ENCODE measurements around the gene SRGN.
"Not testable (repeated sequence)": the region's sequence is repeated elsewhere in the genome, so short reads cannot be mapped to it uniquely, and the experiment has no call there.

SRGN gene, protein sequence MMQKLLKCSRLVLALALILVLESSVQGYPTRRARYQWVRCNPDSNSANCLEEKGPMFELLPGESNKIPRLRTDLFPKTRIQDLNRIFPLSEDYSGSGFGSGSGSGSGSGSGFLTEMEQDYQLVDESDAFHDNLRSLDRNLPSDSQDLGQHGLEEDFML
- total RNA-seq: 212 to 399 reads per million in 2 donors

DNA sequence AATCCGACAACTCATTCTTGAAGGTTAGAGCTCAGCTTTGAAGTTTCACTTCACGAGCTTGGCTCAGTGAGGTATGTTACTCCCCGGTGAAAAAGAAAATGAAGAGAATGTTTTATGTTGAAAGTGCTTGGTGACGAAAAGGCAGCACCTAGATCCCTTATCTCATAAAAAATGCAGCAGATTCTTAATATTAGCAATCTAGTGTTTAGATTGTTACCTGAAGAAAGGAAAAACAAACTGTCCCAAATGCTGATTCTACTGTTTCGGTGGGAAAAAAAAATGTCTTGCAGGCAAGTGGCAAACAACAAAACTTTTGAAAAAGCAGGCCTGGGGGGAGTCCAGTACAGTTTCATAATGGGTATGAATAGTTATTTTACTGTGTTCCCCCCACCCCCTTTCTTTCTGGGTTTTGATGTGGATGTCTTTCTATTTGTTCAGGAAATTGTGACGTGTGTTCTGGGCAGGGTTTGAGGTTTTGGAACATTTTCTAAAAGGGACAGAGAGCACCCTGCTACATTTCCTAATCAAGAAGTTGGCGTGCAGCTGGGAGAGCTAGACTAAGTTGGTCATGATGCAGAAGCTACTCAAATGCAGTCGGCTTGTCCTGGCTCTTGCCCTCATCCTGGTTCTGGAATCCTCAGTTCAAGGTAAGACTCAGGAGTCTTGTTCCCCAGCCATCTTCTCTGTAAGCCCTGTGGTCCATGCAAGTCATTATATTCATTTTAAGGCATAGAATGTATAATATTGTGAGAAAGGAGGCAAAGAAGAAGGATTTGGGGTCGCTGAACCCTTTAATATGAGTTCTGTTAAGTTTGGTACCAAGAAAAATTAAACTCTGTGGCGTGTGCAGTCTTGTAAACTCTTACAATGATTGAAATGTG lies at the start of gene SRGN:
Gene SRGN (plus strand): TSS at position 514 of the 881 bp plus-strand sequence. CDS start 55 bp downstream, at position 569.
- no peak for DNase-seq

DNA sequence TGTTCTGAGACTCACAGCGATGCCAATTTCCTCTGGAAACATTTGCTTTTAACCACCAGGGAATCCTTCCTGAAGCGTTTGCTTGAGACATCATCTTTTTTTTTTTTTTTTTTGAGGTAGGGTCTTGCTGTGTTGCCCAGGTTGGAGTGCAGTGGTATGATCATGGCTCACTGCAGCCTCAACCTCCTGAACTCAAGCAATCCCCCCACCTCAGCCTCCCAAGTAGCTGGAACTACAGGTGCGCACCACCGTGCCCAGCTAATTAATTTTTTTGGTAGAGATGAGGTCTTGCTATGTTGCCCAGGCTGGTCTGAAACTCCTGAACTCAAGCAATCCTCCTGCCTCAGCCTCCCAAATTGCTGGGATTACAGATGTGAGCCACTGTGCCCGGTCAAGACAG lies 47.0 kb upstream of the SRGN start:
- not testable (repeated sequence) for DNase-seq

GRCh38 chr10:69042417-69042816 lies 45.5 kb upstream of the SRGN start:
- no peak for DNase-seq

DNA sequence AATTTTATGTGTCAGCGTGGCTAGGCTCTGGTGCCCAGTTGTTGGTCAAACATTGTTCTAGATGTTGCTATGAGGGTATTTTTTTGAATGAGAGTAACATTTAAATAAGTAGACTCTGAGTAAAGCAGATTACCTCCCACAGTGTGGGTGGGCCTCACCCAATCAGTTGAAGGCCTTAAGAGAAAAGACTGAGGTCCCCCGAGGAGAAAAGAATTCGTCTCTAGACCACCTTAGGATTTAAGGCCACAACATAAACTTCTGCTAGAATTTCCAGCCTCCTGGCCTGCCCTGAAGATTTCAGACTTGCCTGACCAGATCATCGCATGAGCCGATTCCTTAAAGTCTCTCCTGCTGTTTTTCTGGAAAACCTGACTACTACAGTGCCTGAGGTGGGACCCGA lies 45.1 kb upstream of the SRGN start:
- no peak for DNase-seq

DNA sequence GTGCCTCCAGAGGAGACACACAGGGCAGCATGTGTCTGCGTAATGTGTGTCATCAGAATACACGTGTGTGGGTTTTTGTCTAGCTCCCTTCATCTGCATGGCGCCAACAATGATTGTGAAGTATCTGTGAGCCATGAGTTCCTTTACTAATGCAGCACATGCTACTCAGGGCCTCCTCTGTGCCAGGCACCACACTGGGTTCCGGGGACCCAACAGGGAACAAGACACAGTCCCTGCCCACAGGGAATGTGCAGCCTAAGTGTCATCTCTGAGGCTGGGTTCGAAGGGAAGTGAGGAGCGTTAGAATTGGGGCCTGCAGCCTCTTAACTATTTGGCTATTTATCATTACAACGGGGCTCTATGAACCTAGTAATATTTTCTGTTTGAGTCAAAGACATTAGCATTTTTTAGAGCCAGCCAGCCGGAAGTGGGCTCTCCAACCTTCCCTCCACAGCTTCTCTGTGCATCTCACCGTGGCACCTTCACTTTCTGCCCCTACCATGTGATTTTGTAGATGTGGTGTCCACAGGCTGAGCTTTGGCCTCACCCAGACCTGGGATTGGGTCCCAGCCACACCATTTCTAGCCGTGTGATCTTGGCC lies 43.9 kb upstream of the SRGN start:
- DNase-seq: no peak

- DNase-seq: no peak
Measured at GRCh38 chr10:69044546-69044945, 43.4 kb upstream of the SRGN start.

DNA sequence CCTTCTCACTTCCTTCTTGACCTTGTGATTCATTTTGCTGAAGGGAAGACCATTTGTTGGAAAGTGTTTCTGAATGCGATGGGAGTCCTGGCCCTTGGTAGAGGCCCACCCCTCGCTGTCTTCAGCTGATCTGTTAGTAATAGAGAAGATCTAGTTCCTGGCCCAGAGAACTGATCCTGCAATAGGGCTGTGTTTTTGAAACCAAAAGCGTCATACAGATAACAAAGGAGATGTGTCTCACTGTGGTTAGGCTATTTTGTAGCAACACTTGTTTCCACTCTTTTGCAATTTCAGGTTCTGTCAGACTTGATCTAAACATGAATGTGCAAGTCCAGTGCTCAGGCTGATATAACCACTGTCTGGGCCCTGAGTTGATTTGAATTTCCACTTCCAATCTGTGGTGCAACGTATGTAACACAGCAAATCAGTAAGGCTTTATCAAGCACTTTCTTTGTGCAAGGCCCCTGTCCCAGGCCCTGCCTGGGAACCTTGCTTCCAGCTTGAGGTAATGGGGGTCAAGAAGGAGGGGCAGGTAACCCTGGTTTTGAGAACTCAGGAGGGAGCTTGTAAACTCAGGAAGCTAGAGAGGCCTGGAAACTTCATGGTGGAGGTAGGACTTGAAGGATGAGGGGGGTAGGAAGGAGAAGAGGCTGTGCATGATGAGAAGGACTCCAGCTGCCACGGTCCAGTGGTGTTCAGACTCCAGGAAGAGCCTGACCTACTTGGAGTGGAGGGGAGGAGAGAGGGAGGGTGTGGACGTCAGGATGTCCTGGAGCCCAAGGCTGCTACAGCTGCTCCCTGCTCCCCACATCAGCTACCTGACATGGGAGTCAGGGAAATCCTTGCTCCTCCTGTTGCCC lies 42.2 kb upstream of the SRGN start:
- DNase-seq: no peak

DNA sequence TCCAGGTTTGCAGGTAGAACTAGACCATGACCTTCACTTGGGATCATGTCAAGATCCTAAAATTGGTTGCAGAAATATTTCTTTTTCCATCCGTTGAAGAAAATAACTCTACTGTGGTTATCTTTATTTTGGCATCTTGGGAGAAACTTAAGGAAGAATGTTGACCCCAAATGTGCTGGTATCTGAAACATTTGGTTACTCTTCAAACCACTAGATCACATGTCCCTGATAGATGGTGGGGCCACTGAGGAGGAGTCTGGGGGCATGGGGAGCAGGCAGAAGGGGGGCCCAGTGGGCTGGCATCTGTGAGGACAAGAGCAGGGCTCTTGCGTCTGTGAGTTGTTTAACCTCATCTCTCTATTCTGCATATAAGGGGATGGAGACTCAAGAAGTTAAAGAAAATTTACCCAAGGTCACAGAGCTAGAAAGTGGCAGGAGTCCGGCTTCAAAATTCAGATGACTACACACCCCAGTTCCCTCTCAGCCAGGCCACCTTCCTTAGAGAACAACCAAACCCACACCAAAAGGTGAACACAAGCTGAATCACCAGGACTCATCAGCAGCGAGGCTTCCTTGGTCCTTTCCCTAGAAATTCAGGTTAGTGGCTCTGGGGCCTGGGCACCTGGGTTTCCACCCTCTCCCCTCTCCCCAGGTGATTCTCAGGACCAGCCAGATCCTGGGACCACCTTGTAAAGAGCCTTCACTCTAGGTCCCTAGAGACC lies 40.6 kb upstream of the SRGN start:
- DNase-seq: no peak

GRCh38 chr10:69048103-69048502 lies 39.8 kb upstream of the SRGN start:
- no peak for DNase-seq

- no peak for DNase-seq
Measured at GRCh38 chr10:69049566-69049961, 38.3 kb upstream of the SRGN start.

DNA sequence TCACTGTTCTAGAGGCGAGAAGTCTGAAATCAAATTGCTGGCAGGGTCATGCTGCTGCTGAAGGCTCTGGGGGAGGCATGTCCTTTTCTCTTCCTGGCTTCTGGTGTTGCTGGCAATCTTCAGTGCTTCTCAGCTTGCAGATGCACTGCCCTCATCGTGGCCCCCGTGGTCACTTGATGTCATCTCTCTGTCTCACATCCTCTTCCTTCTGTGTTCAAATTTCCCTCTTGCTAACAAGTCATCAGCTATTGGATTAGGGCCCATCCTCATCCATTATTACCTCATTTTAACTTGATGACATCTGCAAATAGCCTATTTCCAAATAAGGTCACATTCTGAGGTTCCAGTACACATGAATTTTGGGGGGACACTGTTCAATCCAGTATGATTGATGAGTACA lies 36.6 kb upstream of the SRGN start:
- DNase-seq: no peak

DNA sequence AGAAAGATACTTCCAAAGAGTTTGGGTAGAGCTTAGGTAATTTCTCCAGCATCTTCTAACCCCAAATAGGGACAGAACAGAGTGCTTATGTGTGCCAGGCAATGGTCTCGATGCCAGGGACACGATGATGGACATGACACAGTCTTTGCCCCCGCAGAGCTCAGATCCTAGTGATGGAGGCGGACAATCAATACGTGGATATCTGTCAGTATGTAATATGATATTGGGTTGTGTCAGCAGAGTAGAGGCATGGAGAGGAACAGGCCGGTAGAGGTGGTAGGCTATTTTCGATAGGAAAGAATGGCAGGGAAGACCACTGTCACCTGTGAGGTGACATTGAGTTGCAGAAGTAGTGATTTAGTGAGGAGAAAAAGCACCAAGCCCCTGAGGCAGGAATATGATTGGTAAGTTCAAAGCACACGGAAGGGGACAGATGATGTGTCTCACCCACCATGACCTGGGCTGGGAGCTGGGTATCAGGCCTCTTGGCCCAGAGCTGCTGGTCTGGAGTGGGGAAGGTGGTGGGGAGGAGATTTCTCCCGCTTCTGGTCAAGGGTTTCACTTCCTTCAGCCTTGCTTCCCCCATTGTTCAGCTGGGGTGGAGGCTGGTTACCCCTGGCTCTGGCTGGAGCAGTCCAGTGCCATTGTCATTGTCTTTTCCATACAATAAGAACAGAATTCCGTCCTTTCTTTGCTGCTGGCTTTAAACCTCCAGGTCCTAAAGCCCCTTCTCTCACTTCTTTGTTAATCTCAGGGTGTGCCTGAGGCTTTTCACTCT lies 36.0 kb upstream of the SRGN start:
- DNase-seq: no peak

- DNase-seq: no peak
Measured at GRCh38 chr10:69052736-69053135, 35.2 kb upstream of the SRGN start.

DNA sequence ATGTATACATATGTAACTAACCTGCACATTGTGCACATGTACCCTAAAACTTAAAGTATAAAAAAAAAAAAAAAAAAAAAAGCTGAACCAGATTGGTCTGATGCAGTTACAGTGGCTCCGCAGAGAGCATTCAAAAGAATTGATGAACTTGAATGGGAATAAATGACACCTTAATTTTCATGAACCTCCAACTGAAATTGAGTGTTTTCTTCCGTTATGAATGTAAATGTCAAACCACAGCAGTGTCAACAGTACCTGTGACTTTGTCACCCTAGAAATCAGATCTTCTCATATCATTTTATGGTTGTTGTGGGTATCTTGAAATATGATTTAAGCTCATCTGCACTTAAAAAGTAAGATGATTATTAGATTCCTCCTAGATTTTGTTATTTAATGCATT lies 32.7 kb upstream of the SRGN start:
- no peak for DNase-seq

GRCh38 chr10:69056129-69056528 lies 31.8 kb upstream of the SRGN start:
- DNase-seq: no peak

GRCh38 chr10:69056536-69057260 lies 31.2 kb upstream of the SRGN start:
- no peak for DNase-seq

GRCh38 chr10:69057261-69057950 lies 30.5 kb upstream of the SRGN start:
- no peak for DNase-seq

- no peak for DNase-seq
Measured at GRCh38 chr10:69057951-69058297, 30.0 kb upstream of the SRGN start.

DNA sequence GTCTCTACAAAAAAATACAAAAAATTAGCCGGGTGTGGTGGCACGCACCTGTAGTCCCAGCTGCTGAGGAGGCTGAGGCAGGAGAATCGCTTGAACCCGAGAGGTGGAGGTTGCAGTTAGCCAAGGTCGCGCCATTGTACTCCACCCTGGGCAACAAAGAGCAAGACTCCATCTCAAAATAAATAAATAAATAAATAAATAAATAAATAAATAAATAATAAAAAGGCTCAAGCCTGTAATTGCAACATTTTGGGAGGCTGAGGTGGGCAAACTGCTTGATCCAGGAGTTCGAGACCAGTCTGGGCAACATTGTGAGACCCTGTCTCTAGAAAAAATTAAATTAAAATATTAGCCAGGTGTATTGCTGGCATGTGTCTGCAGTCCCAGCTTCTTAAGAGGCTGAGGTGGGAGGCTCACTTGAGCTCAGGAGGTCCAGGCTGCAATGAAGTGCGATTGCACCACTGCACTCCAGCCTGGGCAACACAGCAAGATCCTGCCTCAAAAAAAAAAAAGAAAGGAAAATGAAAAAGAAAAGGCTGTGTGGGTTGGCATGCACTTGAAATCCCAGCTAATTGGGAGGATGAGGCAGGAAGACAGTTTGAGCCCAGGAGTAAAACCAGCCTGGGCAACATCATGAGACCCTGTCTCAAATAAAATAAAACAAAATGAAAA lies 27.6 kb upstream of the SRGN start:
- no peak for DNase-seq

Data from activated gamma-delta T cell (primary cell).